Stimulated activated CD8-positive, alpha-beta memory T cell treated with anti-CD3 and anti-CD28 coated beads, Interleukin-7, amount 100 ng/mL, for 48 hours (primary cell): ENCODE data around the gene GPR132.
"Not testable (repeated sequence)": the region's sequence is repeated elsewhere in the genome, so short reads cannot be mapped to it uniquely, and the experiment has no call there.

Experiments used
- DNase-seq, 2 donors: peaks; one replicate each; pipeline ENCODE4 v3.0.0-alpha.2; 2020; ENCODE audit warnings: low read depth in 1 of 2; ENCODE audit errors: extremely low read depth in 1 of 2

Gene GPR132

GRCh38 chr14:105076296-105076804, 11.1 kb upstream of the GPR132 start:
- DNase-seq = no peak

GRCh38 chr14:105075379-105076295, 10.4 kb upstream of the GPR132 start:
- no peak for DNase-seq

GRCh38 chr14:105074601-105075053, 9.4 kb upstream of the GPR132 start:
- DNase-seq = no peak

GRCh38 chr14:105073720-105074600, 8.7 kb upstream of the GPR132 start:
- DNase-seq = no peak

- DNase-seq = no peak
Measured at GRCh38 chr14:105072892-105073719, 7.9 kb upstream of the GPR132 start.

- no peak for DNase-seq
Measured at GRCh38 chr14:105072381-105072861, 7.2 kb upstream of the GPR132 start.

- DNase-seq = no peak
Measured at GRCh38 chr14:105071942-105072341, 6.7 kb upstream of the GPR132 start.

- DNase-seq = no peak
Measured at GRCh38 chr14:105071326-105071725, 6.1 kb upstream of the GPR132 start.

GRCh38 chr14:105070760-105071137, 5.5 kb upstream of the GPR132 start:
- no peak for DNase-seq

GRCh38 chr14:105069871-105070759, 4.9 kb upstream of the GPR132 start:
- DNase-seq = peak in 1 of 2 donors; percentile 82

- DNase-seq = no peak
Measured at GRCh38 chr14:105069522-105069870, 4.3 kb upstream of the GPR132 start.

GRCh38 chr14:105068818-105069217, 3.6 kb upstream of the GPR132 start:
- DNase-seq = no peak

- DNase-seq = no peak
Measured at GRCh38 chr14:105067969-105068301, 2.7 kb upstream of the GPR132 start.

GRCh38 chr14:105067140-105067968, 2.1 kb upstream of the GPR132 start:
- no peak for DNase-seq

GRCh38 chr14:105066240-105067071, 1.2 kb upstream of the GPR132 start:
- no peak for DNase-seq

- DNase-seq = no peak
Measured at GRCh38 chr14:105064721-105065143, 498 bp downstream of the GPR132 start.

- no peak for DNase-seq
Measured at GRCh38 chr14:105064001-105064400, 1.2 kb downstream of the GPR132 start.

- not testable (repeated sequence) for DNase-seq
Measured at GRCh38 chr14:105063506-105063905, 1.7 kb downstream of the GPR132 start.
